HCT116 (cell line): ENCODE measurements around the gene MRM3. TPM values are rescaled to one million over a fixed set of nuclear protein-coding genes. Genes with fewer than 3 reads are reported as not detected.

Experiments
- ATAC-seq: fragments of 200-7000 bp; cut with Tn5 transposase; 2 replicates; pipeline ENCODE4 v1.9.1; 2020; ENCODE audit warnings: mild to moderate bottlenecking, moderate library complexity
- BruUV-seq: library from RNA; stranded (reverse); fragments of 400-500 nt; replicated peaks from 2 replicates; lab custom pipeline; 2021; lab: Mats Ljungman, UMichigan
- CTCF ChIA-PET: fragments of 300-600 bp; sonication (Branson Sonifier 250); formaldehyde crosslinking; loops from one replicate; lab custom pipeline; 2021; ENCODE audit warnings: antibody characterized with exemption; lab: Charles Lee
- POLR2A ChIA-PET: fragments of 300-600, 350-600 bp; sonication (Branson Sonifier 250); formaldehyde crosslinking; loops from one replicate; lab custom pipeline; 2021; ENCODE audit warnings: antibody characterized with exemption; lab: Charles Lee
- RAD21 ChIA-PET, 2 experiments: fragments of 300-600 bp; sonication (Branson Sonifier 250); formaldehyde crosslinking; loops; one replicate each; lab custom pipeline; 2023; ENCODE audit warnings: low total read pairs in 2 of 2; ENCODE audit not compliant: uncharacterized antibody in 2 of 2, unreplicated experiment in 2 of 2, low non-redundant PET in 1 of 2; lab: Charles Lee
- DNase-seq: peaks from one replicate; pipeline ENCODE4 v3.0.0-alpha.2; 2010; ENCODE audit warnings: low read depth, low spot score
- H2AFZ ChIP-seq: fragments of 200-600 bp; shearing (Covaris generic), sonication (generic); 2 replicates; pipeline ENCODE4 v1.6.1; 2017; ENCODE audit warnings: low read depth, mixed run types, mixed read lengths, antibody characterized with exemption, low read length; ENCODE audit not compliant: poor library complexity, severe bottlenecking
- H3K27ac ChIP-seq: 2 replicates; pipeline ENCODE4 v1.5.1; 2012; ENCODE audit warnings: low read depth, low read length
- H3K27me3 ChIP-seq: fragments of 200-600 bp; sonication (generic); 2 replicates; pipeline ENCODE4 v1.6.1; 2016; ENCODE audit warnings: mixed run types, low read length, mixed read lengths; ENCODE audit not compliant: insufficient read depth
- H3K36me3 ChIP-seq, 2 experiments: fragments of 200-500 bp in 1 of 2; fragments of 200-600 bp in 1 of 2; sonication (Bioruptor generic) in 1 of 2; sonication (generic) in 1 of 2; 2 replicates each; pipeline versions ENCODE4 v1.5.1 to v1.6.1; 2014 to 2016; ENCODE audit warnings: low read length in 2 of 2, inconsistent platforms in 1 of 2, mixed read lengths in 1 of 2, mixed run types in 1 of 2; ENCODE audit not compliant: insufficient read depth in 2 of 2, control insufficient read depth in 1 of 2
- H3K4me1 ChIP-seq, 2 experiments: fragments of 200-600 bp in 1 of 2; sonication (generic) in 1 of 2; 2 replicates each; pipeline versions ENCODE4 v1.5.1 to v1.6.1; 2012 to 2017; ENCODE audit warnings: low read length in 2 of 2, inconsistent platforms in 1 of 2, mild to moderate bottlenecking in 1 of 2, mixed read lengths in 1 of 2, mixed run types in 1 of 2, moderate library complexity in 1 of 2; ENCODE audit not compliant: insufficient read depth in 2 of 2, control insufficient read depth in 1 of 2
- H3K4me2 ChIP-seq: fragments of 200-600 bp; sonication (generic); 2 replicates; pipeline ENCODE4 v1.6.1; 2017; ENCODE audit warnings: mixed run types, low read length, mixed read lengths
- H3K4me3 ChIP-seq, 2 experiments: fragments of 200-600 bp in 1 of 2; sonication (generic) in 1 of 2; replicated peaks in 1 of 2; 2 replicates each; pipeline ENCODE4 v1.5.1; 2011 to 2016; ENCODE audit warnings: low read length in 2 of 2, control low read depth in 1 of 2, low read depth in 1 of 2, mild to moderate bottlenecking in 1 of 2, mixed read lengths in 1 of 2, mixed run types in 1 of 2
- H3K79me2 ChIP-seq: fragments of 200-600 bp; sonication (generic); 2 replicates; pipeline ENCODE4 v1.6.1; 2017; ENCODE audit warnings: mild to moderate bottlenecking, mixed run types, low read length, moderate library complexity, mixed read lengths; ENCODE audit not compliant: insufficient read depth
- H3K9ac ChIP-seq: fragments of 200-600 bp; sonication (generic); 2 replicates; pipeline ENCODE4 v1.6.1; 2016; ENCODE audit warnings: low read length, mixed read lengths
- H3K9me2 ChIP-seq: fragments of 200-600 bp; sonication (generic), shearing (Covaris generic); 2 replicates; pipeline ENCODE4 v1.6.1; 2017; ENCODE audit warnings: mixed run types, mild to moderate bottlenecking, moderate library complexity; ENCODE audit not compliant: insufficient read depth
- H3K9me3 ChIP-seq, 2 experiments: fragments of 200-500 bp in 1 of 2; fragments of 200-600 bp in 1 of 2; sonication (Bioruptor generic) in 1 of 2; sonication (generic) in 1 of 2; 2 replicates each; pipeline ENCODE4 v1.6.1; 2014 to 2017; ENCODE audit warnings: low read length in 2 of 2, mixed read lengths in 2 of 2, inconsistent platforms in 1 of 2, low read depth in 1 of 2, mild to moderate bottlenecking in 1 of 2, mixed run types in 1 of 2, moderate library complexity in 1 of 2; ENCODE audit not compliant: control insufficient read depth in 1 of 2, insufficient read depth in 1 of 2
- H4K20me1 ChIP-seq: fragments of 200-600 bp; sonication (generic), shearing (Covaris generic); 2 replicates; pipeline ENCODE4 v1.6.1; 2017; ENCODE audit warnings: mixed run types, mild to moderate bottlenecking, moderate library complexity; ENCODE audit not compliant: insufficient read depth
- ELF1 ChIP-seq: IDR thresholded peaks from 2 replicates; pipeline ENCODE4 v1.6.1; 2012; ENCODE audit warnings: low read depth, borderline replicate concordance
- JUND ChIP-seq: IDR thresholded peaks from 2 replicates; pipeline ENCODE4 v1.6.1; 2012
- MAX ChIP-seq: IDR thresholded peaks from 2 replicates; pipeline ENCODE4 v1.6.1; 2012
- POLR2A ChIP-seq: IDR thresholded peaks from 2 replicates; pipeline ENCODE4 v1.7.0; 2011; ENCODE audit warnings: borderline replicate concordance; ENCODE audit not compliant: insufficient read depth, insufficient read length; ENCODE audit errors: extremely low read depth
- POLR2AphosphoS5 ChIP-seq: IDR thresholded peaks from 2 replicates; pipeline ENCODE4 v1.6.1; 2011; ENCODE audit warnings: mild to moderate bottlenecking, low read depth, low read length, moderate library complexity
- SP1 ChIP-seq: IDR thresholded peaks from 2 replicates; pipeline ENCODE4 v1.6.1; 2012; ENCODE audit warnings: low read depth
- SRF ChIP-seq: IDR thresholded peaks from 2 replicates; pipeline ENCODE4 v1.6.1; 2012; ENCODE audit warnings: low read depth
- TCF7L2 ChIP-seq: IDR thresholded peaks from 2 replicates; pipeline ENCODE4 v1.7.0; 2011; ENCODE audit warnings: borderline replicate concordance, inconsistent platforms; ENCODE audit not compliant: insufficient read depth, insufficient read length; ENCODE audit errors: extremely low read depth
- YY1 ChIP-seq: IDR thresholded peaks from 2 replicates; pipeline ENCODE4 v1.6.1; 2011; ENCODE audit warnings: low read length, low read depth, moderate library complexity, mild to moderate bottlenecking; ENCODE audit not compliant: insufficient replicate concordance; ENCODE audit errors: extremely low read depth
- ZBTB33 ChIP-seq: IDR thresholded peaks from 2 replicates; pipeline ENCODE4 v1.6.1; 2011; ENCODE audit warnings: mild to moderate bottlenecking, low read length, moderate library complexity; ENCODE audit not compliant: insufficient replicate concordance; ENCODE audit errors: extremely low read depth
- intact Hi-C: fragments of 100-400 bp; cut with micrococcal nuclease; formaldehyde crosslinking; loops from 2 replicates; pipeline ENCODE4 v1.10.0; 2022
- total RNA-seq: library from RNA; stranded (reverse); gene quantifications from one replicate; pipeline ENCODE4 v1.2.1, GENCODE V29; 2021; ENCODE audit not compliant: unreplicated experiment
- TF ChIP-seq, protein P1 (sequence below): IDR thresholded peaks from 2 replicates; pipeline ENCODE4 v1.6.1; 2012; ENCODE audit warnings: low read depth

Gene MRM3
- total RNA-seq, 1 experiment from 2014 or later: 32.6 TPM

DNA sequence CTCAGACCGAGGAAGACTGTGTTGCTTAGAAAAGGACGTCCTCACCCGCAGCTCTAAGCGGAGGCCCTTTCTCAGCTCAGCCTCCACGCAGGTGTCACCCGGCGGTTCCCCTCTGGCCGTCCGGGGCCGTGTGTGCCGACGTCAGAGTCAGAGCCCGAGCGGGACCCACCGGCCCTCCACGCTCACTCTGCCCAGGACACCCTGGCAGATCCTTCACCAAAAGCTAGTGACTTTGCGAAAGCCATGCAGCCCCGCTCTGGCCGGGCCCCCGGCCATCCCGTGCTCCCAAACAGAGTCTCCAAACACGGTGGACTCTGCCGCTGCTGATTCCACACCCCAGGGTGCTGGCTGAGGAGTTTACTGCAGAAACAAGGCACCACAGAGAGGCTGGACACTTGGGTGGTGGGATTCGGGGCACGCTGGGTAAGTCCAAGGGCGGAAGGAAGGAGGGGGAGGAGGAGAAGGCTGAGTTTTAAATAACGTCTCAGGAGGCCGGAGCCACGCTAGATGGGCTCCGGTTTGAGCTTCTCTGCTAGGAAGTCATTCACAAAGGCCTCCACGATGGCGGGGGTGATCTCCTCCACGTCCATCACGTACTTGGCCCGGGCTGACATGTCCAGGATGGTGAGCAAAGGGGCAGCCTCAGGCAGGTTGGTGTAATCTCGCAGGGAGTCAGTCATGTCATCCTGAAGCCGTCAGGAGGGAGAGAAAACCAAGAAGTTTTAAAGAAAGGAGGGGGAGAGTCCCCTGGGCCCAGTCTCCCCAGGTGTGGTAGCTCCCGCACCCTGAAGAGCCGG lies 18.5 kb downstream of the MRM3 start:
- intact Hi-C loops: no loop called here
- Histone ChIP-seq H3K79me2 (no peaks in the 10 kb centered on the region), H4K20me1 (no peaks in the 10 kb centered on the region), H3K9me2 (no peaks in the 10 kb centered on the region), H3K9me3 (no peaks in the 10 kb centered on the region), H3K27ac (no peak overlapping the region), H3K4me2 (no peak overlapping the region), H3K9ac (no peak overlapping the region), H2AFZ (no peak overlapping the region), H3K4me1 (no peaks in the 10 kb centered on the region), H3K4me3 (no peak overlapping the region), H3K27me3 (no peaks in the 10 kb centered on the region), H3K36me3 (peaks cover 3 to 8% of the 10 kb centered on the region in 2 experiments; a peak in 2 of 4 replicates)
- ATAC-seq (no peak), DNase-seq (no peak)
- TF ChIP-seq SRF: no peak
- TF ChIP-seq, protein P1, sequence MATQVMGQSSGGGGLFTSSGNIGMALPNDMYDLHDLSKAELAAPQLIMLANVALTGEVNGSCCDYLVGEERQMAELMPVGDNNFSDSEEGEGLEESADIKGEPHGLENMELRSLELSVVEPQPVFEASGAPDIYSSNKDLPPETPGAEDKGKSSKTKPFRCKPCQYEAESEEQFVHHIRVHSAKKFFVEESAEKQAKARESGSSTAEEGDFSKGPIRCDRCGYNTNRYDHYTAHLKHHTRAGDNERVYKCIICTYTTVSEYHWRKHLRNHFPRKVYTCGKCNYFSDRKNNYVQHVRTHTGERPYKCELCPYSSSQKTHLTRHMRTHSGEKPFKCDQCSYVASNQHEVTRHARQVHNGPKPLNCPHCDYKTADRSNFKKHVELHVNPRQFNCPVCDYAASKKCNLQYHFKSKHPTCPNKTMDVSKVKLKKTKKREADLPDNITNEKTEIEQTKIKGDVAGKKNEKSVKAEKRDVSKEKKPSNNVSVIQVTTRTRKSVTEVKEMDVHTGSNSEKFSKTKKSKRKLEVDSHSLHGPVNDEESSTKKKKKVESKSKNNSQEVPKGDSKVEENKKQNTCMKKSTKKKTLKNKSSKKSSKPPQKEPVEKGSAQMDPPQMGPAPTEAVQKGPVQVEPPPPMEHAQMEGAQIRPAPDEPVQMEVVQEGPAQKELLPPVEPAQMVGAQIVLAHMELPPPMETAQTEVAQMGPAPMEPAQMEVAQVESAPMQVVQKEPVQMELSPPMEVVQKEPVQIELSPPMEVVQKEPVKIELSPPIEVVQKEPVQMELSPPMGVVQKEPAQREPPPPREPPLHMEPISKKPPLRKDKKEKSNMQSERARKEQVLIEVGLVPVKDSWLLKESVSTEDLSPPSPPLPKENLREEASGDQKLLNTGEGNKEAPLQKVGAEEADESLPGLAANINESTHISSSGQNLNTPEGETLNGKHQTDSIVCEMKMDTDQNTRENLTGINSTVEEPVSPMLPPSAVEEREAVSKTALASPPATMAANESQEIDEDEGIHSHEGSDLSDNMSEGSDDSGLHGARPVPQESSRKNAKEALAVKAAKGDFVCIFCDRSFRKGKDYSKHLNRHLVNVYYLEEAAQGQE: no peak
- no peak for TF ChIP-seq POLR2A
- TF ChIP-seq TCF7L2: no peak
- no peak for TF ChIP-seq MAX
- no peak for TF ChIP-seq SP1
- TF ChIP-seq JUND: no peak
- TF ChIP-seq YY1: no peak
- TF ChIP-seq POLR2AphosphoS5: no peak
- no peak for TF ChIP-seq ELF1
- no peak for TF ChIP-seq ZBTB33
- RAD21 ChIA-PET: no interaction called here
- CTCF ChIA-PET: interaction anchor here (1.2 kb wide), 1 partner anchor 180 kb away, joined by 4 read pairs; no protein-coding TSS in a partner anchor
- POLR2A ChIA-PET: no interaction called here
- BruUV-seq: no TSS peak
